ENCODE results near the gene DLG2. TPM values are rescaled to one million over a fixed set of nuclear protein-coding genes. Genes with fewer than 3 reads are reported as not detected.
"Not testable (repeated sequence)": the region's sequence is repeated elsewhere in the genome, so short reads cannot be mapped to it uniquely, and the experiment has no call there.

Gene DLG2
- total RNA-seq, 1 donor from 2014 or later = 0.17 TPM

DNA sequence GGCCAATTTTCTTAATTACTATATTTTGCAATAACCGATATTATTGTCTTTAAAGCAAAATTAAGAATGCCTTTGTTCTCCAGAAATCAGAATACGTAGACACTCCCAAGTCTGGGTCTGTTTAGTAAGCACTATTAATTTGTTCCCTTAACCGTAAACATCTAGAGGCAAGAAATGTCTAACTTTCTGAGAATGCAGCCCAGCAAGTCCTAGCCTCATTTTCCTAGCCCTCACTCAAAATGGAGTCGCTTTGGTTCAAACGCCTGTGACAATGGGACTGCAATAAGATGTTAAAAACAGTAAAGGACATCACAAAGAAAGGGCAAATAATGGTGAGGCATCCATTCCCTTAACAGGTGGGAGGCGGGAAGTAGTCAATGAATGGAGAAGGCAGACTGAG, 280.7 kb downstream of the DLG2 start:
- no peak for DNase-seq (ENCODE audit: low read depth)
- TF ChIP-seq, protein P1, sequence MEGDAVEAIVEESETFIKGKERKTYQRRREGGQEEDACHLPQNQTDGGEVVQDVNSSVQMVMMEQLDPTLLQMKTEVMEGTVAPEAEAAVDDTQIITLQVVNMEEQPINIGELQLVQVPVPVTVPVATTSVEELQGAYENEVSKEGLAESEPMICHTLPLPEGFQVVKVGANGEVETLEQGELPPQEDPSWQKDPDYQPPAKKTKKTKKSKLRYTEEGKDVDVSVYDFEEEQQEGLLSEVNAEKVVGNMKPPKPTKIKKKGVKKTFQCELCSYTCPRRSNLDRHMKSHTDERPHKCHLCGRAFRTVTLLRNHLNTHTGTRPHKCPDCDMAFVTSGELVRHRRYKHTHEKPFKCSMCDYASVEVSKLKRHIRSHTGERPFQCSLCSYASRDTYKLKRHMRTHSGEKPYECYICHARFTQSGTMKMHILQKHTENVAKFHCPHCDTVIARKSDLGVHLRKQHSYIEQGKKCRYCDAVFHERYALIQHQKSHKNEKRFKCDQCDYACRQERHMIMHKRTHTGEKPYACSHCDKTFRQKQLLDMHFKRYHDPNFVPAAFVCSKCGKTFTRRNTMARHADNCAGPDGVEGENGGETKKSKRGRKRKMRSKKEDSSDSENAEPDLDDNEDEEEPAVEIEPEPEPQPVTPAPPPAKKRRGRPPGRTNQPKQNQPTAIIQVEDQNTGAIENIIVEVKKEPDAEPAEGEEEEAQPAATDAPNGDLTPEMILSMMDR (conservative IDR thresholded peaks at IDR 0.05; ENCODE audit: low read depth, low read length) = no peak
- no peak overlapping the region for H3K4me3 ChIP-seq (ENCODE audit: low read depth, low read length)

DNA sequence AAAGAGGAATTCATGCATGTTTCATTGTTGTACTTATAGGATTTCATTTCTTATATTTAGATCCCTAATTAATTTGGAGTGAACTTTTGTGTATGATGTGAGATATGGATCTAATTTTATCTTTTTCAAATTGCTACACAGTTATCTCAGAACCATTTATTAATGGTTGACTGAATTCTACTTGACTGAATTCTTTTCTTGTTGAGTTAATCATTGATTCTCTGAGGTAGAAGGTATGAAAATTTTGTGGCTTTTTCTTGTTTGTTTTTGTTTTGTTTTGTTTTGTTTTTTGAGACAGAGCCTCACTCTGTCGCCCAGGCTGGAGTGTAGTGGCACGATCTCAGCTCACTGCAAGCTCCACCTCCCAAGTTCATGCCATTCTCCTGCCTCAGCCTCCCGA, 286.3 kb downstream of the DLG2 start:
- DNase-seq (ENCODE audit: low read depth) = not testable (repeated sequence)

DNA sequence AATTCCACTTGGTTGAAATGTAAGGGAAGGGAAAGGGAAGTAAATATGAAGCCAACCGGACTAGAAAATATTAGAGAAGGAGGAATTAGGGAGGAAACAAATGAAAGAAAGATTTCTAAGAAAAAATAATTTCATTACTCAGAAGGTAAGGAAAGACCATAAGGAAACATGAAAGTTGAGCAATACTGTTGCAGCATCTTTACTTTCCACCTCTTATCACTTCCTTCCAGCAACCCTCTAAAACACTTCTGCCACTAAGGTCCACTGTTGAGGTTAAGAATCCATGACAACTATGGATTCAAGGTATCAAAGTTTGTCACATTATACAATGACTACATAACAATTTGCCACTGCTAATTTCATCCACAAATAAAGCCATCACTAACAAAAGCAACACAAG, 308.6 kb downstream of the DLG2 start:
- H3K4me3 ChIP-seq (ENCODE audit: low read depth, low read length) = no peak overlapping the region
- TF ChIP-seq, protein P1 (conservative IDR thresholded peaks at IDR 0.05; ENCODE audit: low read depth, low read length) = no peak
- no peak for DNase-seq (ENCODE audit: low read depth)

More for the DNA sequence above, 286.3 kb downstream of the DLG2 start:
- H3K4me3 ChIP-seq (ENCODE audit: low read depth, low read length) = not testable (repeated sequence)

DNA sequence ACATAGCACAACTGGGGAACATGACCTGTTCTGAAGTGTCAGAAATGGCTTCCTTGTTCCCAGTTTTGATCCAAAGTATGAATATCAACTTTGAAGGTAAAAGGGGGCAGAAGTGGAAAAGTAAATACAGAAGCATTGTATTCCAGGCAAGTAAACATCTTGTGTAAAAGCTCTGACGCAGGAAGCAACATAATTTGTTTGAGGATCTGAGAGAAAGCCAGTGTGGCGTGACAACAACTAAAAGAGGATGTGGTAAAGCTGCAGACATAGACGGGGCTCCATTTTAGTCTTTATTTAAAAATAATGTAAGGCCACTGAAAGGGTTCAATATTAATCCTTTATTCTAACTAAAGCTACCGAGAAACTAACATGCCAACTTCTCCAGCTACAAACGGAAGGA, 310.2 kb downstream of the DLG2 start:
- no peak for DNase-seq (ENCODE audit: low read depth)
- no peak overlapping the region for H3K4me3 ChIP-seq (ENCODE audit: low read depth, low read length)
- TF ChIP-seq, protein P1 (conservative IDR thresholded peaks at IDR 0.05; ENCODE audit: low read depth, low read length) = no peak

DNA sequence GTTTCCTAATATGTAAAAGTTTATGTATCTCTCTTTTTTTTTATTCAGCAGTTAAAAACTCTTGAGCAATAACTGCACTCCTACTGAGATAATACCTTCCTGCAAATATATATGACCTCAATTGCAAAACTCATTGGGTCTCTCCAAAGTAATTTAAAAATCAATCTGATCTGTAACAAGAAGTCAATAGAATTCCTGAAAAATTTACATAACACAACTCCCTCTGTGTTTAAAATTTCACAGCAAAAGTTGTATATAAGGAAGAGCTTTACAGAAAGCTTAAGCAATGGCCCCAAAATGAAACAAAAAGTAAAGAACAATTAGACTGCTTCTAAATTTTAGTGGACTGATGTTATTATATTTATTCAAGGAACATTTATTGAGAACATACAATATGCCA, 313.4 kb downstream of the DLG2 start:
- DNase-seq (ENCODE audit: low read depth) = no peak
- TF ChIP-seq, protein P1 (conservative IDR thresholded peaks at IDR 0.05; ENCODE audit: low read depth, low read length) = no peak
- H3K4me3 ChIP-seq (ENCODE audit: low read depth, low read length) = no peak overlapping the region

DNA sequence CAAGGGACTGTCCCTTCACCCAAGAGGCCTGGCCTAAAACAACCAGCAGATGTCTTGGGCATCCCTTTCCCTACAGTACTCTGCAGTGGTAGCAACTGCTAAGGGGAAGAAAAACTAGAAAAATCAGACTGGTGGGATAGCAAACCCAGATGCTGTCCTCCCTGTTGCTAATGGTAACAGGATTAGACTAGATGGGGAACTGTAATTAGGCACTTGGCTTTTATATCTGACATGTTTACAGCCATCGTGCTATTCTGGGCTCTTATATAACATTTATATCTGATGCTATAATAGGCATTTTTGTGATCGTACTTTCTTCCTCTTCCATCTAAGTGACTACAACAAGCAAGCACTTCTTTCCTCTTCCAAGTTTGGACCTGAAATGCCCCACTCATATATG, 316.7 kb downstream of the DLG2 start:
- TF ChIP-seq, protein P1 (conservative IDR thresholded peaks at IDR 0.05; ENCODE audit: low read depth, low read length) = no peak
- no peak overlapping the region for H3K4me3 ChIP-seq (ENCODE audit: low read depth, low read length)
- no peak for DNase-seq (ENCODE audit: low read depth)

DNA sequence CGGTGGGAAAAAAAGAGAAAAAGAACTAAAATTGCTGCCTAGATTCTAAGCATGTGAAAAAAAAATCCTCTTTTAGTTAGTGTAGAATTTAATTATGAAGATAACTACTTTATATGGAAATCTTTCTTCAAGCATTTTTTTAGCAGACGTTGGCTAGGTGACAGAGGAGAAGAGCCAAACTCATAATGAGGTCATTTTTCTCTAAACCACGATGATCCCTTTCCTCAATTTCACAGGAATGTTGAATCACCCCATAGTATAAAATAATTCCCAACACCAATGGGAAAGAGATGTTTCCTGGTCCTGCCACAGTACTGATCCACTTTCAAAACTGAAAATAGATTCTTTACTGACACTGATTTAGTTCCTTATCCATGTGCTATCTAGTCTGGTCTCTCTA, 319.8 kb downstream of the DLG2 start:
- no peak overlapping the region for H3K4me3 ChIP-seq (ENCODE audit: low read depth, low read length)
- TF ChIP-seq, protein P1 (conservative IDR thresholded peaks at IDR 0.05; ENCODE audit: low read depth, low read length) = no peak
- DNase-seq (ENCODE audit: low read depth) = no peak

Measured in epithelial cell of proximal tubule (primary cell).